ENCODE measurements around the gene TP53TG5. TPM values are rescaled to one million over a fixed set of nuclear protein-coding genes. Genes with fewer than 3 reads are reported as not detected.

The TP53TG5 gene
- total RNA-seq, 6 experiments from 2014 or later: not detected

DNA sequence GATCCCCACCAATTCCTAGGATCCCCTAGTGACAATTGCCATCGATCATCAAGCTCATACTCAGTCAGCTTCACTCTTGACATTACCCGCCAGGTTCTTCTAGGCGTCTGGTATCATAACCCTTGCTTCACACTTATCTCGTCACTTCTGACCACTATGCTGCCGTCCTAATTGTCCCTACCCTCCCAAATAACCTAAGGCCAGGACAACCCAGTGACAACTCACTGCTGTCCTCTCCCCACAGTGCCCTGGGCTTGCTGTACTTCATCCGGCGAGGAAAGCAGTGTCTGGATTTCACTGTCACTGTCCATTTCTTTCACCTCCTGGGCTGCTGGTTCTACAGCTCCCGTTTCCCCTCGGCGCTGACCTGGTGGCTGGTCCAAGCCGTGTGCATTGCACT lies 11.5 kb downstream of the TP53TG5 start:
- Histone ChIP-seq H3K36me3 (peaks cover 0 to 29% (median 10%) of the 10 kb centered on the region in 4 donors), H3K4me3 (no peak overlapping the region), H3K4me1 (peaks cover 0 to 18% (median 4%) of the 10 kb centered on the region in 4 donors), H3K9me3 (no peaks in the 10 kb centered on the region), H3K27ac (no peak overlapping the region), H3K27me3 (no peaks in the 10 kb centered on the region)
- DNase-seq (peak in 1 of 3 donors; percentile 10), ATAC-seq (no peak)
- intact Hi-C loops (cut with DNase I): no loop called here
- TF ChIP-seq, protein P1, sequence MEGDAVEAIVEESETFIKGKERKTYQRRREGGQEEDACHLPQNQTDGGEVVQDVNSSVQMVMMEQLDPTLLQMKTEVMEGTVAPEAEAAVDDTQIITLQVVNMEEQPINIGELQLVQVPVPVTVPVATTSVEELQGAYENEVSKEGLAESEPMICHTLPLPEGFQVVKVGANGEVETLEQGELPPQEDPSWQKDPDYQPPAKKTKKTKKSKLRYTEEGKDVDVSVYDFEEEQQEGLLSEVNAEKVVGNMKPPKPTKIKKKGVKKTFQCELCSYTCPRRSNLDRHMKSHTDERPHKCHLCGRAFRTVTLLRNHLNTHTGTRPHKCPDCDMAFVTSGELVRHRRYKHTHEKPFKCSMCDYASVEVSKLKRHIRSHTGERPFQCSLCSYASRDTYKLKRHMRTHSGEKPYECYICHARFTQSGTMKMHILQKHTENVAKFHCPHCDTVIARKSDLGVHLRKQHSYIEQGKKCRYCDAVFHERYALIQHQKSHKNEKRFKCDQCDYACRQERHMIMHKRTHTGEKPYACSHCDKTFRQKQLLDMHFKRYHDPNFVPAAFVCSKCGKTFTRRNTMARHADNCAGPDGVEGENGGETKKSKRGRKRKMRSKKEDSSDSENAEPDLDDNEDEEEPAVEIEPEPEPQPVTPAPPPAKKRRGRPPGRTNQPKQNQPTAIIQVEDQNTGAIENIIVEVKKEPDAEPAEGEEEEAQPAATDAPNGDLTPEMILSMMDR (IDR thresholded peaks at IDR 0.05): no peak
- no peak for TF ChIP-seq POLR2A (IDR thresholded peaks at IDR 0.05)
- WGBS (ENCODE audit: insufficient coverage, low coverage, low lambda C conversion rate, missing lambda C conversion rate): 93% methylated on average over 8 of the region's 11 CpGs

- no peak for TF ChIP-seq POLR2A (IDR thresholded peaks at IDR 0.05)
- no peak overlapping the region for H3K27ac ChIP-seq
- peaks cover 0 to 22% (median 4%) of the 10 kb centered on the region in 4 donors for H3K4me1 ChIP-seq
- peaks cover 0 to 29% (median 10%) of the 10 kb centered on the region in 4 donors for H3K36me3 ChIP-seq
- no peaks in the 10 kb centered on the region for H3K27me3 ChIP-seq
- no peaks in the 10 kb centered on the region for H3K9me3 ChIP-seq
- no peak overlapping the region for H3K4me3 ChIP-seq
- no peak for DNase-seq
- WGBS (ENCODE audit: insufficient coverage, low coverage, low lambda C conversion rate, missing lambda C conversion rate): 73% methylated on average over 1 of the region's 1 CpG
- no peak for ATAC-seq
- intact Hi-C loops (cut with DNase I): no loop called here
These were observed 11.9 kb downstream of the TP53TG5 start for GRCh38 chr20:45366192-45366591.

GRCh38 chr20:45365444-45365970 lies 12.6 kb downstream of the TP53TG5 start:
- peak in 1 of 3 donors; percentile 33 for DNase-seq
- Histone ChIP-seq H3K36me3 (peaks cover 0 to 29% (median 10%) of the 10 kb centered on the region in 4 donors), H3K27ac (no peak overlapping the region), H3K9me3 (no peaks in the 10 kb centered on the region), H3K27me3 (no peaks in the 10 kb centered on the region), H3K4me3 (no peak overlapping the region), H3K4me1 (peaks cover 0 to 29% (median 6%) of the 10 kb centered on the region in 4 donors)
- intact Hi-C loops (cut with DNase I): no loop called here
- WGBS (ENCODE audit: insufficient coverage, low coverage, low lambda C conversion rate, missing lambda C conversion rate): 96% methylated on average over 4 of the region's 5 CpGs
- TF ChIP-seq, protein P1 (IDR thresholded peaks at IDR 0.05): no peak
- TF ChIP-seq POLR2A (IDR thresholded peaks at IDR 0.05): no peak
- no peak for ATAC-seq

- H3K36me3 ChIP-seq: peaks cover 0 to 29% (median 10%) of the 10 kb centered on the region in 4 donors
- intact Hi-C loops (cut with DNase I): no loop called here
- peak overlapping the region; percentile 69 to 89 (median 83) for H3K4me3 ChIP-seq
- H3K9me3 ChIP-seq: no peaks in the 10 kb centered on the region
- TF ChIP-seq, protein P1 (IDR thresholded peaks at IDR 0.05): no peak
- no peak for TF ChIP-seq POLR2A (IDR thresholded peaks at IDR 0.05)
- H3K27ac ChIP-seq: peak overlapping the region; percentile 93 to 99 (median 99)
- 10% methylated on average over 17 of the region's 23 CpGs for WGBS (ENCODE audit: insufficient coverage, low coverage, low lambda C conversion rate, missing lambda C conversion rate)
- peak in 1 of 3 donors; percentile 33 for DNase-seq
- no peak for ATAC-seq
- H3K4me1 ChIP-seq: peaks cover 0 to 46% (median 13%) of the 10 kb centered on the region in 4 donors
- H3K27me3 ChIP-seq: no peaks in the 10 kb centered on the region
These were observed 14.3 kb downstream of the TP53TG5 start for GRCh38 chr20:45363611-45364492.

Data from right lobe of liver (tissue), 6 donors.